ENCODE measurements around the gene SEPSECS. TPM values are rescaled to one million over a fixed set of nuclear protein-coding genes. Genes with fewer than 3 reads are reported as not detected.

SEPSECS gene
- total and polyA plus RNA-seq, 9 of the 15 experiments (the other 6 are each of a cell fraction or from before 2014, with no cell fraction given) = 3.9 to 17.2 (median 7.9) TPM

GRCh38 chr4:25103418-25103817 is 56.8 kb downstream of the SEPSECS start:
- in situ Hi-C loops (cut with MboI) (no loop called here), intact Hi-C loops (cut with micrococcal nuclease) (no loop called here)
- H2AFZ ChIP-seq (ENCODE audit: low read depth, low read length) = no peak overlapping the region
- no peaks in the 10 kb centered on the region for H3K9me1 ChIP-seq (ENCODE audit: control insufficient read depth, insufficient read depth, low read length)
- no peak for FAIRE-seq
- H3K4me3 ChIP-seq = no peak overlapping the region
- no TSS peak for BruUV-seq (replicated peaks)
- POLR2A ChIA-PET = interaction anchor here (1.2 kb wide), 1 partner anchor 10 kb away, joined by 3 read pairs; no protein-coding TSS in a partner anchor
- no peak for ATAC-seq
- WGBS (ENCODE audit: insufficient coverage, low coverage, missing lambda C conversion rate) = 4% methylated on average over 4 of the region's 4 CpGs
- H3K4me1 ChIP-seq (replicated peaks in 1 of 2; ENCODE audit: control insufficient read depth in 2 of 2, insufficient read depth in 2 of 2, low read length in 2 of 2) = peaks cover under 1 to 6% of the 10 kb centered on the region in 2 experiments; a peak in 2 of 5 replicates
- no peaks in the 10 kb centered on the region for H3K36me3 ChIP-seq (ENCODE audit: control insufficient read depth, insufficient read depth, low read length)
- H3K79me2 ChIP-seq (ENCODE audit: control insufficient read depth, insufficient read depth, low read length) = no peaks in the 10 kb centered on the region
- no peak for DNase-seq (ENCODE audit: extremely low read depth in 1 of 4, low spot score in 3 of 4)
- no peak overlapping the region for H3K9ac ChIP-seq (ENCODE audit: insufficient read depth in 1 of 2, low read depth in 2 of 2, low read length in 2 of 2)
- CTCF ChIA-PET (ENCODE audit: low intra/inter-chr PET ratio) = no interaction called here
- H3K27me3 ChIP-seq (ENCODE audit: control insufficient read depth in 2 of 2, insufficient read depth in 2 of 2, low read length in 2 of 2) = peaks cover 23 to 42% of the 10 kb centered on the region in 2 experiments
- no peak overlapping the region for H3K4me2 ChIP-seq (ENCODE audit: insufficient read depth, low read length)
- no peaks in the 10 kb centered on the region for H3K9me3 ChIP-seq (replicated peaks; ENCODE audit: control insufficient read depth, insufficient read depth, low read depth, low read length)
- H4K20me1 ChIP-seq (replicated peaks; ENCODE audit: control insufficient read depth, insufficient read depth, low read length) = no peaks in the 10 kb centered on the region; the same call in 1 of the 2 replicates
- H3K27ac ChIP-seq (ENCODE audit: extremely low read depth, low read depth, low read length) = no peak overlapping the region
- TF ChIP-seq SMAD1 (IDR thresholded peaks at IDR 0.05; ENCODE audit: low read depth, low read length, partially characterized antibody) (no peak), ZNF584 (CRISPR knock-in tag; IDR thresholded peaks at IDR 0.05; ENCODE audit: low read depth) (no peak), SMAD4 (CRISPR knock-in tag; conservative IDR thresholded peaks at IDR 0.05) (no peak), ZFX (CRISPR knock-in tag; IDR thresholded peaks at IDR 0.05) (no peak), MNT (conservative IDR thresholded peaks at IDR 0.05) (no peak), KHSRP (IDR thresholded peaks at IDR 0.05) (no peak), BRF1 (IDR thresholded peaks at IDR 0.05; ENCODE audit: borderline replicate concordance, extremely low read depth, insufficient read length) (no peak), CUX1 (CRISPR knock-in tag; IDR thresholded peaks at IDR 0.05) (no peak), ZNF778 (CRISPR knock-in tag; IDR thresholded peaks at IDR 0.05) (no peak), ZNF77 (CRISPR knock-in tag; IDR thresholded peaks at IDR 0.05) (no peak), MAFG (tag; conservative IDR thresholded peaks at IDR 0.05) (no peak), ZNF644 (tag; IDR thresholded peaks at IDR 0.05; ENCODE audit: low read depth) (no peak), ZSCAN32 (CRISPR knock-in tag; IDR thresholded peaks at IDR 0.05) (no peak), CREB5 (CRISPR knock-in tag; IDR thresholded peaks at IDR 0.05) (no peak), MECOM (CRISPR knock-in tag; IDR thresholded peaks at IDR 0.05) (no peak)
